ENCODE measurements around the gene VTA1. TPM values are rescaled to one million over a fixed set of nuclear protein-coding genes. Genes with fewer than 3 reads are reported as not detected.

Gene VTA1
- total RNA-seq, 8 experiments from 2014 or later: 49.3 to 78.3 (median 57.4) TPM

- no peaks in the 10 kb centered on the region for H3K4me1 ChIP-seq (replicated peaks in 1 of 2)
- no peak for ATAC-seq (replicated peaks in 6 of 8)
- in situ Hi-C loops (cut with MboI; ENCODE audit: low pct_unique_long_range_greater_than_20kb in 2 of 9, low sequenced_read_pairs in 9 of 9, unreplicated experiment in 9 of 9): no loop called here
- 72 to 100% (median 93%) methylated on average over 1 to 8 of the region's 8 CpGs for WGBS, 10 experiments
- no peak overlapping the region for H3K27ac ChIP-seq
- no peak overlapping the region for H3K4me3 ChIP-seq
Measured at GRCh38 chr6:142258757-142259156, 111.7 kb downstream of the VTA1 start.

- no peak for ATAC-seq (replicated peaks in 6 of 8)
- in situ Hi-C loops (cut with MboI; ENCODE audit: low pct_unique_long_range_greater_than_20kb in 2 of 9, low sequenced_read_pairs in 9 of 9, unreplicated experiment in 9 of 9): no loop called here
Measured at GRCh38 chr6:142260748-142261147, 113.7 kb downstream of the VTA1 start.

GRCh38 chr6:142262231-142262630 is 115.2 kb downstream of the VTA1 start:
- no peak for ATAC-seq (replicated peaks in 6 of 8)
- in situ Hi-C loops (cut with MboI; ENCODE audit: low pct_unique_long_range_greater_than_20kb in 2 of 9, low sequenced_read_pairs in 9 of 9, unreplicated experiment in 9 of 9): no loop called here
- Histone ChIP-seq H3K27ac (no peak overlapping the region), H3K4me1 (replicated peaks in 1 of 2) (no peaks in the 10 kb centered on the region), H3K4me3 (no peak overlapping the region)

More at GRCh38 chr6:142260748-142261147, 113.7 kb downstream of the VTA1 start:
- no peak overlapping the region for H3K27ac ChIP-seq
- H3K4me3 ChIP-seq: no peak overlapping the region
- H3K4me1 ChIP-seq (replicated peaks in 1 of 2): no peaks in the 10 kb centered on the region
- WGBS, 10 experiments: 21 to 100% (median 68%) methylated on average over 1 to 3 of the region's 3 CpGs

- in situ Hi-C loops (cut with MboI; ENCODE audit: low pct_unique_long_range_greater_than_20kb in 2 of 9, low sequenced_read_pairs in 9 of 9, unreplicated experiment in 9 of 9): no loop called here
- ATAC-seq (replicated peaks in 6 of 8): no peak
- Histone ChIP-seq H3K27ac (no peak overlapping the region), H3K4me3 (no peak overlapping the region), H3K4me1 (replicated peaks in 1 of 2) (no peaks in the 10 kb centered on the region)
- WGBS, 10 experiments: 50 to 100% (median 100%) methylated on average over 1 of the region's 1 CpG; no CpG with 5 or more reads in 3 of the 10 experiments
Measured at GRCh38 chr6:142265476-142265875, 118.4 kb downstream of the VTA1 start.

GRCh38 chr6:142266060-142266459 is 119.0 kb downstream of the VTA1 start:
- 57 to 100% (median 83%) methylated on average over 1 to 4 of the region's 4 CpGs; no CpG with 5 or more reads in 2 of the 10 experiments for WGBS, 10 experiments
- Histone ChIP-seq H3K4me3 (no peak overlapping the region), H3K4me1 (replicated peaks in 1 of 2) (no peaks in the 10 kb centered on the region), H3K27ac (no peak overlapping the region)
- in situ Hi-C loops (cut with MboI; ENCODE audit: low pct_unique_long_range_greater_than_20kb in 2 of 9, low sequenced_read_pairs in 9 of 9, unreplicated experiment in 9 of 9): no loop called here
- no peak for ATAC-seq (replicated peaks in 6 of 8)

GRCh38 chr6:142271476-142271875 is 124.4 kb downstream of the VTA1 start:
- in situ Hi-C loops (cut with MboI; ENCODE audit: low pct_unique_long_range_greater_than_20kb in 2 of 9, low sequenced_read_pairs in 9 of 9, unreplicated experiment in 9 of 9): no loop called here
- Histone ChIP-seq H3K4me1 (replicated peaks in 1 of 2) (no peaks in the 10 kb centered on the region), H3K4me3 (no peak overlapping the region), H3K27ac (no peak overlapping the region)
- no peak for ATAC-seq (replicated peaks in 6 of 8)
- 33 to 100% (median 71%) methylated on average over 1 of the region's 1 CpG; no CpG with 5 or more reads in 2 of the 10 experiments for WGBS, 10 experiments

Other genes with a start within 250 kb of the VTA1 start
- not detected for gene GJE1, start 14.3 kb upstream of the VTA1 start, total RNA-seq
- gene NMBR, start 141 bp upstream of the VTA1 start, total RNA-seq: 1 to 10 TPM in 1 of 8 experiments, under 1 TPM in 2, not detected in 5; 0.14 to 1.7 (median 0.43) TPM
- gene ADGRG6, start 154.7 kb downstream of the VTA1 start, total RNA-seq: under 1 TPM; 0.07 to 0.71 (median 0.53) TPM